Stimulated activated CD8-positive, alpha-beta memory T cell treated with anti-CD3 and anti-CD28 coated beads, Interleukin-7, amount 100 ng/mL, for 4 hours (primary cell): Measurements from ENCODE around the gene ESRRB.

Source experiments
- DNase-seq, 2 donors: peaks; one replicate each; pipeline ENCODE4 v3.0.0-alpha.2; 2020; ENCODE audit warnings: low read depth in 2 of 2

ESRRB gene

GRCh38 chr14:76450476-76450875 lies 74.5 kb downstream of the ESRRB start:
- DNase-seq = no peak

GRCh38 chr14:76456200-76456599 lies 80.3 kb downstream of the ESRRB start:
- no peak for DNase-seq

DNA sequence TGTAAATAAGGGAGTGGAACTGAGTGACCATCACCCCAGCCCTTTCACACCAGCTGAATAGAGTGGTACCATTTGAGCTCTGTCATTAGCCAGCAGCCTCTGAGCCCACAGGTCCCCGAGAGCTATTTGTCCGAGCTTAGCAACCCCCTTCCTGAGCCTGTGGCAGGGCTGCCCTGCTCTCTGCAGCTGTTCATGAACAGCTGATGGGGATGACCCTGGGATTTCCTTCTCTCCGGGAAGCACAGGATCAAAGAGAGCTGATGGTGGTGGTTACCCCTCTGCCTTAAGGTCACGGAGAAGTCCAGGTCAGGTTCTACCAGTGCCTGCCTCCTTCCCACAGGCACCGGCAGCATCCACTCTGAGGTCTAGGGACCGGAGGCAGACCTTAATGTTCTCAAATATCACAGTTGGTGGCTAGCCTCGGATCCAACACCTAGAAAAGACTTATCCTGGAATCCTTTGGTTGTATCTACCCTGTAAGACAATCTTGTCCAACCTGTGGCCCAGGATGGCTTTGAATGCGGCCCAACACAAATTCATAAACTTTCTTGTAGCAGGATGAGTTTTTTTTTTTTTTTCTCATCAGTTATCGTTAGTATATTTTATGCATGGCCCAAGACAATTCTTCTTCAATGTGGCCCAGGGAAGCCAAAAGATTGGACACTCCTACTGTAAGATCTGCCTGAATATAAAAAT lies 81.1 kb downstream of the ESRRB start:
- no peak for DNase-seq

DNA sequence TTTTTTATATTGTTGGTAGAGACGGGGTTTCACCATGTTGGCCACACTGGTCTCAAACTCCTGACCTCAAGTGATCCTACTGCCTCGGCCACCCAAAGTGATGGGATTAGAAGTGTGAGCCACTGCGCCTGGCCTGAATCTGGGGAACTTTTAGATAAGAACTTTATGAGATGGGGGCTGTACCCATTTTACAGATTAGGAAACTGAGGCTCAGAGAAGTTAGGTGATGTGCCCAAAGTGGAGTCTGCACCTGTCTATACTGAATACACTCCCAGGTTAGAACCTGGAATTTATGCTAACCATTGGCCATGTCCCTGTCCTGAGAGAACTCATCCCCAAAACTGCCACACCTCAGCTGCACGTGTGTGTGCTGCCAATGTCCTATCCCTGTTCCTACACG lies 81.9 kb downstream of the ESRRB start:
- no peak for DNase-seq

GRCh38 chr14:76461886-76462285 lies 85.9 kb downstream of the ESRRB start:
- no peak for DNase-seq

DNA sequence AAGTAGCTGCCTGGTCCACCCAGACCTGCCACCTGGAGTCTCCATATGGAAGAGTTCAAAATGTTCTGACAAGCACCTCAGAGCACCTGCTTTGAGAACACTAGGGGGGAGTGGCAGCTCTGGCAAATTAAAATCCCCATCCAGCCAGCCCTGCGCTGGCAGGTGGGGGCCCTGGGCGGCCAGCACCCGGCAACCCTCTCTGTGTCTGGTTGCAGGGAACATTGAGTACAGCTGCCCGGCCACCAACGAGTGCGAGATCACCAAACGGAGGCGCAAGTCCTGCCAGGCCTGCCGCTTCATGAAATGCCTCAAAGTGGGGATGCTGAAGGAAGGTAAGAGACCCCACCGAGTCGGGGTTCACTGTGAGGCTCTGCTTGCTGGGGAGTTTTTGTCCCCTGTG lies 86.4 kb downstream of the ESRRB start:
- no peak for DNase-seq

- DNase-seq = no peak
These were observed 87.2 kb downstream of the ESRRB start for GRCh38 chr14:76463105-76463504.

GRCh38 chr14:76464856-76465255 lies 88.9 kb downstream of the ESRRB start:
- DNase-seq = no peak

DNA sequence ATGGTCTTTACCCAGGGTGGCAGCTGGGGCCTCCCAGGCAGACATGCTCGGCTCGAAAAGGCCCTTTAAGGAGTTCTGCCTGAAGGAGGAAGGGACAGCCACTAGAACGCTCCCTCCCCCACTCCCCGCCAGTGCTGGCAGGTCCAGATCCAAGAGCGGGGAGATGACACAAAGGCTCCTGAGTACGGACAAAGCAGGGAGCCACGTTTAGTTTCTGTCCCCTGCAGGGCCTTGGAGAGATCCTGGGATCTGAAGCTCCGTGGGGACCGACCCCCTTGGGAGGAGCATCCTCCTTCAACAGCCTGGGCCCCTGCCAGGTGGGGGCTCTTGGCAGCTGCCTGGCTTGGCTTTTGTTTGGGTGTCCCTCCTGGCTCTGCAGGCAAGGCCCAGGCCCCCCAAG lies 89.7 kb downstream of the ESRRB start:
- DNase-seq = no peak

GRCh38 chr14:76467711-76468155 lies 91.8 kb downstream of the ESRRB start:
- DNase-seq = no peak

DNA sequence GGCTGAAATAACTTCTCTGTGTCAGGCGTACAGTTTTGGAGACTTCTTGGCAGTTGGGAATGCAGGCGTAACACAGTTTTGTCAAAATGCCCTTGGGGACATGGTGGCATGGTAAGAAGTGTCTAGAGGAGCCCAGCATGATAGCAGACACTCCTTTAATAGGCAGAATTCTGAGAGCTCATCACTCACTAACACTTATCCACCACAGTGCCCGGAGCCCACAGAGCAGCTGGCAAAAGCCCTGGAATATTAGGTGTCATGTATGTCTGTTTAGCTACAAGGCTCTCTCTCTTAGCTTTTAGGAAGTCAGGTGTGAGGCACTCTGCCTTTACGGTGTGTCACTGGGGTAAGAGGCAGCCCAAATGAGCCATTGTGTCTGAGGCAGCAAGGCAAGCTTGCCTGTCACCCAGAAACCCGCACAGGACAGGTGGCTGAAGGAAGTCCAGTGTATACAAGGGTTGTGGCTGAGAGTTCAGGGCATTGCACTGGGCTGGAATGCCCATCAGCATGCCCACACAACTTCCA lies 96.3 kb downstream of the ESRRB start:
- no peak for DNase-seq

DNA sequence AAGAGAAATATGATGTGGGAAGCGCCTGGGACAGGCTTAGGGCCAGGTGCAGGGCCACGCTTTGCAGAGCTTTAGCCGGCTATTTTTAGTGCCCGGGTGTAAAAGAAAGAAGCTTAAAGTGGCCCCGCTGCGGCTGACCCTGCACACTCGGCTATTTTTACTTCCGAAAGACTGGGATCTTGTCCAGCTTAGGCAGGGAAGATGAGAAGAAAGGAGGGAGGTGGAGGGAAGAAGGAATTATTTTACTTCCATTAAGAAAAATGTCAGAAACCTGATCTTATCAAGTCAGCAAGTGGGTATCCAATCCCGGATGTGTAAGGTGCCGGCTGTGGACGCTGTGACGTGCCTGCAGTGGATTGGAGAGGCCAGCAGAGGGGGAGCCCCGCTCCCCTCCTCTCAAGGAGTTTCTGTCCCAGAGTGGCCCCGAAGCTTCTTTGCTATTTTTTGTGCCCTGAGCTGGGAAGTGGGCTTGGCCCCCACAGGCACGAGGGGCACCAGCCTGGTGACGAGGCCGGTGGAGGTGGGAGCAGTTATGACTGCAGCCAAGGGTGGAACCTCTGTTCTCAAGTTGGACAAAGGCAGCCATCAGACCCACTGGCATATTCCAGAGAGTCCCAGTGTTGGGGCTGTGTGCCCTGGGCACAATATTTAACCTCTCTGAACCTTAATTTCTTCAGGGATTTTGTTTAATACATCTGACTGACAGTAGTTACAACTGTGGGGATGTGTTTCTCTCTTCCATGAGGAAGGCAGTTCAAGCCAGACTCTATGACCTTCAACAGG lies 97.7 kb downstream of the ESRRB start:
- no peak for DNase-seq

DNA sequence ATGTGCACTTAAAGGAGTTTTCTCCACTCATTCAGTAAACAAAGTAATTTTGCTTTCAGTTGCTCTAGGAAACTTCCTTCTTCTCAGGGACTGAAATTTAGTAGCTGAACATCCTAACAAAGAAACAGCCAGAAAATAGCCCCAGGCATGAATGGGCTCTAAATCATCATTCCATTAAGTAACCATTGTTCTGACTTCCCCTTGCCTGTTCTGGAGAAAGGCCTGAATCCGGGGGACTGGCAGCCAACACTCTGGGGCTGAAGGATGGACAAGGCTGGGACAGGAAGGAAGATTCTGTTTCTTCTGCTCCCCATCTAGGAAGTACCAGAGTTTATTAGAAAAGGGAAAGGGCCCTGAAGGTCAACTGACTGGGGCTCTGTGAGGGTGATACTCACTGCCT lies 104.5 kb downstream of the ESRRB start:
- no peak for DNase-seq

GRCh38 chr14:76484355-76484754 lies 108.4 kb downstream of the ESRRB start:
- DNase-seq = no peak

GRCh38 chr14:76486251-76486743 lies 110.4 kb downstream of the ESRRB start:
- no peak for DNase-seq

- DNase-seq = no peak
These were observed 112.6 kb downstream of the ESRRB start for GRCh38 chr14:76488551-76488950.

- no peak for DNase-seq
These were observed 113.7 kb downstream of the ESRRB start for GRCh38 chr14:76489667-76490066.

DNA sequence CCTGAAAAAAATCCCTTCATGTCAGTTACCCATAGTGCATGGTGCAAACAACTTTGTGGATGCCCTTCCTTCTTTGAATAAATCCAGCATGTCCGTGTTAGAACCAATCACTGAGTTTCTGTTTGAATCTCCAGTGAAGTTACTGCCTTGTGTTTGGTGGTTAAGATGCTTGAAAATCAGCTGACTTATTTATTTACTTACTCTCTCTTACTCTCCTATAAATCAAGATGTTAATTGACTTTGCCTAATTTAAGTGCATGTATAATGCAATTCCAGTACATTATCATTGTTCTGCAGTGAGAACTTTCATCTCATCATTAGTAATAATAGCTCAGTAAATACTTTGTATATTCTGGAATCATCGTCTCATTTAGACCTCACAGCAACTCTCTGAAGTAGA lies 114.2 kb downstream of the ESRRB start:
- DNase-seq = no peak

DNA sequence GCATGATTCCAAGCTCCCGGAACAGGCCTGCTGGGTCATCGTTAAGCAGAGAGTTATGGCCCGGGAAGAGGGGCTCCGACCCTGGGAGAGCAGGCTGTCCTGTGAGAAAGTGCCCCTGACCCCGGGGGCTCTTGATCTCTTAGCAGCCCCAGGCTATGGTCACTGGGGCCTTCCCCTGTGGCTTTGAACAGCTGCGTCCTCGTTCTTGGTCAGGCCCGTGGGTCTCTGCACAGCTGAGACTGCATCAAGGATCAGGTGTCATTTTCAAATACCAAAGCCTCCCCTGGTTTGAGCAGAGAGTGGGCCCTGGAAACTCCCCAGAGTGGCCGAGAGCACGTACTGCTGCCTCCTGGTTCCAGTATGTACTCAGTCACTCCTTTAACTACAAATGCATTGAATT lies 114.8 kb downstream of the ESRRB start:
- no peak for DNase-seq

GRCh38 chr14:76491172-76491930 lies 115.4 kb downstream of the ESRRB start:
- DNase-seq = no peak

DNA sequence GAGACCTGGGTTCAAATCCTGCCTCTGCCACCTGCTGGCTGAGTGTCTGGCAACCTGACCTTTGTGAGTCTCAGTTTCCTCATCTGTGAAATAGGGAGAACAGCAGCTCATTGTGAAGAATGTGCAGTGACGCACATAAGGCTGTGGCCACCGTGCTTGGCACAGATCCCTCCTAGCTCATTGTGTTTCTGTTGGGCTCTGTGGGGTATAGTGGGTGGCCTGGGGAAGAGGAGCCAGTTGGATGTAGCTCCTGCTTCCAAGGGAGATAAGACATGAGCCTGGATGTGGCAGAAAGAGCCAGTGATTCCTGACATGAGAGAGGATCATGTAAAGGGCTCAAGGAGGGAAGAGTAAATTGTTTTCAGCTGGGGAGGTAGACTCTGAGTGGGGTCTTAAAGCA lies 120.0 kb downstream of the ESRRB start:
- no peak for DNase-seq

DNA sequence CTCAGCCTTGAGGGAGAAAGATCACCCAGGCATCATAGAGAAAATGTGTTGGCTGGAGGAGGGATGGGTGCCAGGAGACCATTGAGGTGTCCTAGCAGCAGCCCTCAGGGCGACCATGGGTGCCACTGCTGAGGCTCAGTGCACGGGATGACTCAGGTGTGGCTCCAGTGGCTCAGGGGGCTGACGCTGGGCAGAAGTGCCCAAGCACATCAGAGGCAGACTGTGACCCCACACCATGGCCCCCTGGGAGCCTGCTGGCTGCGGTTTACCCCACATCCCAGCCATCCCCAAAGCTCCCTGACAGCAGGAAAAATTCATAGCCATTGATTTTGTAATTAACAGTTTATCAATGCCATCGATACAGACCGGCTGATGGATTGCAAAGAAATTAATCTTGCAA lies 120.7 kb downstream of the ESRRB start:
- no peak for DNase-seq
